CMK (cell line): Measurements from ENCODE around the gene PNMA8C.
"Not testable (repeated sequence)": the region's sequence is repeated elsewhere in the genome, so short reads cannot be mapped to it uniquely, and the experiment has no call there.

Experiments used
- DNase-seq: peaks from one replicate; pipeline ENCODE4 v3.0.0-alpha.2; 2010; ENCODE audit warnings: low read depth

Gene PNMA8C

GRCh38 chr19:46411088-46411924 lies 17.4 kb downstream of the PNMA8C start:
- no peak for DNase-seq

GRCh38 chr19:46410205-46411087 lies 18.3 kb downstream of the PNMA8C start:
- DNase-seq: no peak

- DNase-seq: no peak
Measured at GRCh38 chr19:46409191-46409590, 19.5 kb downstream of the PNMA8C start.

GRCh38 chr19:46408664-46409039 lies 20.1 kb downstream of the PNMA8C start:
- DNase-seq: no peak

GRCh38 chr19:46407856-46408663 lies 20.7 kb downstream of the PNMA8C start:
- no peak for DNase-seq

- DNase-seq: no peak
Measured at GRCh38 chr19:46406976-46407375, 21.8 kb downstream of the PNMA8C start.

GRCh38 chr19:46404753-46405468 lies 23.8 kb downstream of the PNMA8C start:
- no peak for DNase-seq

GRCh38 chr19:46404055-46404752 lies 24.5 kb downstream of the PNMA8C start:
- no peak for DNase-seq

GRCh38 chr19:46402725-46403124 lies 26.0 kb downstream of the PNMA8C start:
- no peak for DNase-seq

- DNase-seq: not testable (repeated sequence)
Measured at GRCh38 chr19:46397801-46398479, 30.8 kb downstream of the PNMA8C start.

GRCh38 chr19:46394402-46394797 lies 34.3 kb downstream of the PNMA8C start:
- no peak for DNase-seq

- DNase-seq: no peak
Measured at GRCh38 chr19:46393456-46394401, 35.0 kb downstream of the PNMA8C start.

- DNase-seq: no peak
Measured at GRCh38 chr19:46392837-46393236, 35.9 kb downstream of the PNMA8C start.

- no peak for DNase-seq
Measured at GRCh38 chr19:46392252-46392801, 36.4 kb downstream of the PNMA8C start.

- no peak for DNase-seq
Measured at GRCh38 chr19:46391296-46392251, 37.2 kb downstream of the PNMA8C start.

- DNase-seq: no peak
Measured at GRCh38 chr19:46390866-46391265, 37.9 kb downstream of the PNMA8C start.

- DNase-seq: no peak
Measured at GRCh38 chr19:46390121-46390858, 38.4 kb downstream of the PNMA8C start.
